Measurements from ENCODE around the gene HSPA1A.
"Not testable (repeated sequence)": the region's sequence is repeated elsewhere in the genome, so short reads cannot be mapped to it uniquely, and the experiment has no call there.

The HSPA1A gene

DNA sequence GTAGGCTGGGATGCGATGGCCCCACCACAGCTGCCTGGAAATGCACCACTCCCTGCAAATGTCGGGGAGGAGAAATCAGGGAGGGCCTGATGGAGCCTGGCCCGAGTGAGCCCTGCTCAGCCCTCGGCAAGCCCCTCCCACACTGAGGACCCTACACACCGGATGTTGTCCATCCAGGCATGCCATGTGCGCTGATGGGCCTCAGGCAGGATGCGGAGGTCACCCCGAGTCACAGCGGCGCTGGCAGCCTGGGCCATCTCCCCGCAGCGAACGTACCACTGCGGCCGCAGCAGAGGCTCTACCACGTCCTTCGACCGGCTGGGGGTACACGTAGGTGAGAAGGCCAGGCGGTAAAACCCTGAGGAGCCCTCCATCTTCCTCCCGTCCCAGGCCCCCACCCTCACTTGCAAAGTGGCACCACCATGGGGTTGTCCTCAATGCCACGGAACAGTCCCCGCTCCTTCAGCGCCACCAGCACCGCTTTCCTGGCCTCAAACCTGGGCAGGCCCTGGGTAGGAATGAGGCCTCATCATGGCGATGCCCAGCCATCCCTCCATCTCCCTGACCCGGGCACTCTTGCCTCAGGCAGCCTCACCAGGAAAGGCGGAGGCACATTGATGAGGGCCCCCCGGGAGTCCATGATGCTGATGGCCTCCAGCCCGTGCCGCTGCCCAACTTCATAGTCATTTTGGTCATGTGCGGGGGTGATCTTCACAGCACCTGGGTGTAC lies 33.1 kb upstream of the HSPA1A start:
- TF ChIP-seq CTCF (IDR thresholded peaks at IDR 0.05; ENCODE audit: low read depth, low read length): no peak
- no peak for DNase-seq (ENCODE audit: extremely low read depth, low read depth)

DNA sequence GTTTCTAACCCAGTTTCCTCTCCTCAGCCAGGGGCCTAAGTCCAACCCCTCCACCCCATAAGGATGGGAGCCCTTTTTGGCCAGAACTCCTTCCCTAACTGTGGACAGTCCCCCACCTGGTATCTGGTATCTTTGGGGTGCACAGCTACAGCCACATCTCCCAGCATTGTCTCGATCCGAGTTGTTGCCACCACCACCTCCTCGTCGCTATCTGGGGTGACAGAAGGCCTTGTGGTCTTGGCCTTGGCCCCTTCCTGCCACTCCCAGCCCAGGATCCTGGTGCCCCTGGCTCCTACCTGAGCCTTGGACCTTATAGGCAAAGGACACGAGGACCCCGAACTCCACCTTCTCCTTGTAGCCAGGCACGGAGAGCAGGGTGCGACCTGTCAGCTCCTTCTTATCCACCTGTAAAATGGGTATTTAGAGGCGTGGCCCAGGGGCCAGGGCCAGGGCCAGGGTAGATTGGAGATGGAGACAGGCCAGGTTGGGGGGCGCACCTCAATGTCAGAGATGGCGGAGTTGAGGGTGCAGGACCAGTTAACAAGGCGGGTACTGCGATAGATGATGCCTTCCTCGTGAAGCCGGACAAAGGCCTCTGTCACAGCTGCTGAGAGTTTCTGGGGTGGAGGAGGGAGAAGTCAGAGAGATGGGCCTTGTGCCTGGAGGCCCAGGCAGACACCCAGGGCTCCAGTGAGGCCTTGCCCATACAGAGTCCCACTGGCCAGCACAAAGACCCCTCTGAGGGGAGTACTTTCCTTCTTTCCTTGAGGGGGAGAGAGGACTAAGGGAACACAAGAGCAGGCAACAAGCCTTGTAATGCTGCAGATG lies 31.0 kb upstream of the HSPA1A start:
- TF ChIP-seq CTCF (IDR thresholded peaks at IDR 0.05; ENCODE audit: low read depth, low read length): no peak
- no peak for DNase-seq (ENCODE audit: extremely low read depth, low read depth)

- no peak for TF ChIP-seq CTCF (IDR thresholded peaks at IDR 0.05; ENCODE audit: low read depth, low read length)
- DNase-seq (ENCODE audit: extremely low read depth, low read depth): no peak
Observed at GRCh38 chr6:31785475-31785874, 29.9 kb upstream of the HSPA1A start.

DNA sequence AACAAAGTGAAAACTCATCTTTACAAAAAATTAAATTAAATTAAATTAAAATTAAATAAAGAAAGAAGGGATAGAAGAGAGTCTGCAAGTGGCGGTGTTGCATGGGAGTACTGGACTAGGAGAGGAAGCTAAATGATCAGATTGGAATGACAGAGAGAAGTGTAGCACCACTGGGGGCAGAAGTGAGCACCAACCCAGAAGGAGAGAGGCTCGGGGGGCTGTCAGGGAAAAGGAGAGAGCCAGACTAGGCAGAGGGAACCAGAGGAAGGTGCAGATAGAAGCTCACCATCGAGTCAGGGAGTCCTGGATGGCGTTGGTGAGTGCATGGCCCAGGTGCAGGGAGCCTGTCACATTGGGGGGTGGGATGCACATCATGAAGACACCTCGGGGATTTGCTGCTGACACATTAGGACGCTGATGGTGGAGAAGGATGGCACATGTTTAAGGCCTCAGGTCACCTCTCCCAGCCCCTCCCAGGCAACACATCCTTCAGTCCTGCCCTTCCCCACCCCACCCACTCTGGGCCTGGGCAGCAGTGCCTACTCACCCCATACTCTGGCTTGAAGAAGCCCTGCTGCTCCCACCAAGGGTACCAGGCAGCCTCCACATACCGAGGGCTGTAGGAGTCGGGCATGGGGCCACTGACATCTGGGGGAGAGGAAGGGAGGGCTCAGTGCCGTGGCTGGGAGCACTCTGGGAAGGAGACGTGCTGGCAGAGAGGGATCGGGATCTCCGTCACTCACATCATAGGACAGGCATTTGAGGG lies 23.8 kb upstream of the HSPA1A start:
- no peak for DNase-seq (ENCODE audit: extremely low read depth, low read depth)
- TF ChIP-seq CTCF (IDR thresholded peaks at IDR 0.05; ENCODE audit: low read depth, low read length): peak; percentile 65

DNA sequence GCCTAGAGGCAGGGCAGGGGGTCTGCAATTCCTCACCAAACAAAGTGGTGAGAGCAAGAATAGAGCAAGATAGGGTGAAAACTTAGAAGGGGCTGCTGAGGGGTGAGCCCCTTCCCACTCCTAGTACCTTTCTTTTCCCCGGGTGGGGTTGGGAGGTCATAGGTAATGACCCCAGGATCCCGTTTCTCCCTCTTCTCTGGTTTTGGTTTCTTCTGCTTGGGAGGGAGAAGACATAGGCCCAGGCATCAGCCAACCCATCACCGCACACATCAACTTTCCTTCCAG lies 23.3 kb upstream of the HSPA1A start:
- DNase-seq (ENCODE audit: extremely low read depth, low read depth): no peak
- no peak for TF ChIP-seq CTCF (IDR thresholded peaks at IDR 0.05; ENCODE audit: low read depth, low read length)

- no peak for TF ChIP-seq CTCF (IDR thresholded peaks at IDR 0.05; ENCODE audit: low read depth, low read length)
- DNase-seq (ENCODE audit: extremely low read depth, low read depth): no peak
Observed at GRCh38 chr6:31792761-31793171, 22.6 kb upstream of the HSPA1A start.

DNA sequence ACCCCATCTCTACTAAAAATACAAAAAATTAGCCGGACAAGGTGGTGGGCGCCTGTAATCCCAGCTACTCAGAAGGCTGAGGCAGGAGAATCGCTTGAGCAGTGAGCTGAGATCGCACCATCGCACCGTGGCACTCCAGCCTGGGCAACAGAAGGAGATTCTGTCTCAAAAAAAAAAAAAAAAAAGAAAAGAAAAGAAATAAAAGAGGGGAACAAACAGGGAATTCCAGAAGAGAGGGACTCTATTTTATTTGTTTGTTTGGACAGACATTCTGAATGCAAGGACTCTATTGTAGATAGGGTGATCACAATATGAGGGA lies 21.5 kb upstream of the HSPA1A start:
- not testable (repeated sequence) for DNase-seq (ENCODE audit: extremely low read depth, low read depth)

Measured in AG09319 (cell line).